Skeletal muscle cell (primary cell): Measurements from ENCODE around the gene DSE.

Source experiments
- DNase-seq: peaks from one replicate; pipeline ENCODE4 v3.0.0-alpha.2; 2010; ENCODE audit warnings: low read depth
- H3K4me3 ChIP-seq: 2 replicates; pipeline ENCODE4 v1.5.1; 2011; ENCODE audit warnings: low read depth, mild to moderate bottlenecking, control low read depth, low read length, moderate library complexity

DSE gene

GRCh38 chr6:116437656-116438055 is 66.9 kb downstream of the DSE start:
- no peak for DNase-seq
- H3K4me3 ChIP-seq = no peak overlapping the region

- no peak overlapping the region for H3K4me3 ChIP-seq
- no peak for DNase-seq
These were observed 68.1 kb downstream of the DSE start for GRCh38 chr6:116438590-116439448.

GRCh38 chr6:116439522-116440051 is 68.8 kb downstream of the DSE start:
- H3K4me3 ChIP-seq = no peak overlapping the region
- DNase-seq = no peak

- no peak overlapping the region for H3K4me3 ChIP-seq
- no peak for DNase-seq
These were observed 72.4 kb downstream of the DSE start for GRCh38 chr6:116443105-116443504.

- DNase-seq = no peak
- no peak overlapping the region for H3K4me3 ChIP-seq
These were observed 73.3 kb downstream of the DSE start for GRCh38 chr6:116444092-116444491.

GRCh38 chr6:116444575-116444974 is 73.8 kb downstream of the DSE start:
- no peak for DNase-seq
- no peak overlapping the region for H3K4me3 ChIP-seq

- DNase-seq = peak; percentile 25
- H3K4me3 ChIP-seq = no peak overlapping the region
These were observed 74.4 kb downstream of the DSE start for GRCh38 chr6:116445102-116445501.

GRCh38 chr6:116446399-116446798 is 75.7 kb downstream of the DSE start:
- no peak for DNase-seq
- H3K4me3 ChIP-seq = no peak overlapping the region

- H3K4me3 ChIP-seq = no peak overlapping the region
- peak; percentile 22 for DNase-seq
These were observed 76.3 kb downstream of the DSE start for GRCh38 chr6:116447052-116447451.

GRCh38 chr6:116447496-116448011 is 76.8 kb downstream of the DSE start:
- DNase-seq = peak; percentile 97
- H3K4me3 ChIP-seq = no peak overlapping the region

- no peak for DNase-seq
- H3K4me3 ChIP-seq = no peak overlapping the region
These were observed 78.8 kb downstream of the DSE start for GRCh38 chr6:116449565-116449964.

GRCh38 chr6:116450185-116450710 is 79.5 kb downstream of the DSE start:
- DNase-seq = no peak
- no peak overlapping the region for H3K4me3 ChIP-seq

- no peak overlapping the region for H3K4me3 ChIP-seq
- no peak for DNase-seq
These were observed 80.3 kb downstream of the DSE start for GRCh38 chr6:116450769-116451740.

- no peak overlapping the region for H3K4me3 ChIP-seq
- DNase-seq = no peak
These were observed 81.2 kb downstream of the DSE start for GRCh38 chr6:116451916-116452315.

- DNase-seq = no peak
- H3K4me3 ChIP-seq = no peak overlapping the region
These were observed 81.8 kb downstream of the DSE start for GRCh38 chr6:116452531-116452930.

GRCh38 chr6:116456106-116456505 is 85.4 kb downstream of the DSE start:
- H3K4me3 ChIP-seq = no peak overlapping the region
- no peak for DNase-seq

GRCh38 chr6:116456927-116457326 is 86.2 kb downstream of the DSE start:
- no peak for DNase-seq
- no peak overlapping the region for H3K4me3 ChIP-seq

- no peak for DNase-seq
- no peak overlapping the region for H3K4me3 ChIP-seq
These were observed 87.5 kb downstream of the DSE start for GRCh38 chr6:116458264-116458663.

GRCh38 chr6:116459927-116460326 is 89.2 kb downstream of the DSE start:
- H3K4me3 ChIP-seq = no peak overlapping the region
- DNase-seq = no peak
